GM12872 (cell line): ENCODE measurements around the gene DAZAP2.

ENCODE experiments used
- TF ChIP-seq, protein P1 (sequence below): IDR thresholded peaks from 3 replicates; pipeline ENCODE4 v1.5.1; 2011; ENCODE audit warnings: low read depth, mild to moderate bottlenecking, low read length, moderate library complexity; ENCODE audit not compliant: insufficient read depth

Gene DAZAP2

DNA sequence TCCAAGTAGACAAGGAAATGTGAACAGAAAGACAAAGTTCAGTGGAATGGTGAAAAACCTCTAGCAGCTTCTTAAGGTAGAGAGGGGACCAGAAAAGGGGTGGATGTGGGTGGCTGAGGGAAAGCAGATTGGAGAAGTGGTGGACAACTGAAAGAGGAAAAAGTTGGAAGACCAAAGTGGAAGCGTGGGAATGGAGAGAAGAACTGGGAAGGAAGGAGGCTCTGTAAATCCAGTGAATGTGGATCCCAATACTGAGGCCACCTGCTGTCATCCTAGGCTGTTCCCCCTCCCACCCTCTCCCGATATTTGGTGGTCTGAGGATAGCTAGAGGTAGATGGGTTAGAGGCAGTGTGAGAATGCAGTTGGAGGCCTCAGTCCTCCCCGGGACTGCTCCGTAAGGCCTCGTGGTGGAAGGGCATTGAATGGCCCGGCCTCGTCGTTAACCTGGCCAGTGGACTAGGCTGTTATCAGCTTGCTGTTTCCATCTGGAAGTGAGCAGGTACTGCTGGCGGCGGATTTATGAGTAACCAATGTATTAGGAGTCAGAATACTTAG, 19.9 kb upstream of the DAZAP2 start:
- TF ChIP-seq, protein P1, sequence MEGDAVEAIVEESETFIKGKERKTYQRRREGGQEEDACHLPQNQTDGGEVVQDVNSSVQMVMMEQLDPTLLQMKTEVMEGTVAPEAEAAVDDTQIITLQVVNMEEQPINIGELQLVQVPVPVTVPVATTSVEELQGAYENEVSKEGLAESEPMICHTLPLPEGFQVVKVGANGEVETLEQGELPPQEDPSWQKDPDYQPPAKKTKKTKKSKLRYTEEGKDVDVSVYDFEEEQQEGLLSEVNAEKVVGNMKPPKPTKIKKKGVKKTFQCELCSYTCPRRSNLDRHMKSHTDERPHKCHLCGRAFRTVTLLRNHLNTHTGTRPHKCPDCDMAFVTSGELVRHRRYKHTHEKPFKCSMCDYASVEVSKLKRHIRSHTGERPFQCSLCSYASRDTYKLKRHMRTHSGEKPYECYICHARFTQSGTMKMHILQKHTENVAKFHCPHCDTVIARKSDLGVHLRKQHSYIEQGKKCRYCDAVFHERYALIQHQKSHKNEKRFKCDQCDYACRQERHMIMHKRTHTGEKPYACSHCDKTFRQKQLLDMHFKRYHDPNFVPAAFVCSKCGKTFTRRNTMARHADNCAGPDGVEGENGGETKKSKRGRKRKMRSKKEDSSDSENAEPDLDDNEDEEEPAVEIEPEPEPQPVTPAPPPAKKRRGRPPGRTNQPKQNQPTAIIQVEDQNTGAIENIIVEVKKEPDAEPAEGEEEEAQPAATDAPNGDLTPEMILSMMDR, result no peak

DNA sequence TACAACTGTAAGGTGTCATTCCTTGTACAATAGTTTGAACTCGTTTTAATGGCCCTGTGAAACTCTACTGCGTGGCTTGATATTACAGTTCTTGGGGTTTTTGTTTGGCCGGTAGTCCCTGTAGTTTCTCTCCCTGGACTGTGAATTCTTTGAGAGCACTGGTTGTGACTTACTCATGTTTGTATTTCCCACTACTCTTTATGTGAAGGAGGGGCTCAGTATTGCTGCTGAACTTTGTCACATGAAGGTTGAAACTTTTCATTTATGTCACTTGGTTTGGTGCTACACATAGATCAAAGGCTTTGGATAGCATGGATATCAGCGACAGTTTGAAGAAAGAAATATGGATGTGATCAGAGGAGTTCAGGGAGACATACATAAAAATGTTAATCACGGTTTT, 19.3 kb upstream of the DAZAP2 start:
- TF ChIP-seq, protein P1, result no peak

DNA sequence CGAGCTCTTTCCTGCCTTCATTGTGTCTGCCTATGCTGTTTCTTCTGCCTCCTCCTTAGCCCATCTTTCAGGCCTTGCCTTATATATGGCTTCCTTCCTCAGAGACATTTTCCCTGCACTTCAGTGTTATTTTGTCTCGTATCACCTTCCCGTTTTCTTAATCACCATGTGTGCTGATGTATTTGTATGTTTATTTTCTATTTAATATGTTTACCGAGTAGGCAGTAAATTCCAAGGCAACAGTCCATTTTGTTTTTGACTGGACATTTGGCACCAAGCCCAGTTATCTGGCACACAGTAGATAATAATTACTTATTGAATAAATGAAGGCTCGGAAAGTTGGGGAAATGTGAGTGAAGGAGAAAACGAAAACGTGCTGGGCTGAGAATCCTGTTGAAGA, 16.2 kb upstream of the DAZAP2 start:
- TF ChIP-seq, protein P1, result no peak

DNA sequence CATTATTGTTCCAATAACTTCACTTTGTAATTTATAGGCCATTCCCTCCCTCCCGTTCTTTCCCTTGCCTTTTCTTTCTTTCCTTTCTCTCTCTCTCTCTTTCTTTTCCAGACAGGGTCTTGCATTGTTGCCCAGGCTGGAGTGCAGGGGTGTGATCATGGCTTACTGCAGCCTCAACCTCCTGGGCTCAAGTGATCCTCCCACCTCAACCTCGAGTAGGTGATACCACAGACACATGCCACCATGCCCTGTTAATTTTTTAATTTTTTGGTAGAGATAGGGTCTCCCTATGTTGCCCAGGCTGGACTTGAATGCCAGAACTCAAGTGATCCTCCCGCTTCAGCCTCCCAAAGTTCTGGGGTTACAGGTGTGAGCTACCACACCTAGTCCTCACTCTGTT, 14.0 kb upstream of the DAZAP2 start:
- TF ChIP-seq, protein P1, result no peak

DNA sequence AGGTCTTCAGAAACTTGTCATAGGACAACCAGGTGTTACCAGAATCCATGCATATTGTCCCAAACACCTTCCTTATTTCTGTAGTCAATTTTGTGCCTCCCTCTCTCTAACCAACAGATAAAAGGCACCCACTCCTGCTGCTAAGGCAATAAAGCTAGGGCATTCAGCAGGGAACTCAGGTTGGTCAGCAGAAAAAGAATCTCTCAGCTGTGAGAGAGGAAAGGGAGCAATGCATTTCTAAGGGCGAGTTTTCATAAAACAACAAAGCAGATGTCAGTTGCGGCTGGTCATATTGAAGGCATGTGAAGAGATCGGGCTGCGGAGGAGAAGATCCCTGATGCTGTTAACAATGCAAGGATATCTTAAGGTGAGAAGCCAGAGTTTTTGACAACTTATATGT, 13.4 kb upstream of the DAZAP2 start:
- TF ChIP-seq, protein P1, result no peak

DNA sequence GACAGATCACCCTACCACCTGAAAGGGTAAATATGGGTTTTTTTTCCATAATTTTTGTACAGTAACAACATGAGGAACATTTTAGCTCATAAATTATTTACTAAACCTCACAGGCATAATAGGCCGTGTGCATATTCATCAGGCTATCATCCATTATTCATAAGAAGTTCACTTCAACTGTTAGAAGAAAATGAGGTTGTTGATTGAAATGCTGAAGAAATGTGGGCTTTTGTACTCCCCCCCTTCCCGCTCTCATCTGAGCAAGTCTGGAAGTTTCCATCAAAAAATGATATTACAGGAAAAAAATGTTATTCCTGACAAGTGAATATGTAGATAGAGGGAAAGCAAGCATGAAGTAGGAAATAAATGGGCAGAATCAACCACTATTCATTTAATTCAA, 12.9 kb upstream of the DAZAP2 start:
- TF ChIP-seq, protein P1, result no peak

DNA sequence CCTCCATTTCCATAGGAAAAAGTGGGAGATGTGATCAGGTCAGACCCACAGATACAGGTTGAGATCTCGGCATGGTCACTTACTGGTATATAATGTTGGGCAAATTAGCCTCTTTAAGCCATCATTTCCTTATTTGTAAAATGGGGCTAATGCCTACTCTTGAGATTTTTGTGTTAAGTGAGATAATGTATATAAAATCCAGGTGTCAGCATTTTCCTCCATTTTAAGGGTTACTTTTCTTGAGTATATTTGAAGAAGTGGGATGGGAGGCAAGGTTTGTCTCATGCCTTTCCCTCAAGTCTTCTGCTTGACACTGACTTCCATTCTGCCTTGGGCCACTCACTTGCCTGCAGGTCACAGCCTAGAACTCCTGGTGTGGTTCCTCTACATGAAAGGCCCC, 10.7 kb upstream of the DAZAP2 start:
- TF ChIP-seq, protein P1, result no peak
